HL-60 (cell line): ENCODE data around the gene EPHB2.

ENCODE experiments used
- DNase-seq, 2 experiments: peaks; one replicate each; pipeline ENCODE4 v3.0.0-alpha.2; 2010 to 2020; ENCODE audit warnings: low read depth in 1 of 2, low spot score in 1 of 2
- H3K27ac ChIP-seq: fragments of 250-450 bp; sonication (Bioruptor Pico); replicated peaks from 2 replicates; pipeline ENCODE4 v1.5.1; 2020; ENCODE audit warnings: mild to moderate bottlenecking, moderate library complexity
- H3K27me3 ChIP-seq: fragments of 250-450 bp; sonication (Bioruptor Pico); 2 replicates; pipeline ENCODE4 v1.5.1; 2021; ENCODE audit warnings: mild to moderate bottlenecking, moderate library complexity; ENCODE audit not compliant: insufficient read depth, poor library complexity, severe bottlenecking
- H3K4me3 ChIP-seq: replicated peaks from 2 replicates; pipeline ENCODE4 v1.5.1; 2011; ENCODE audit warnings: mild to moderate bottlenecking, control low read depth, low read length; ENCODE audit not compliant: insufficient read depth
- GABPA ChIP-seq: IDR thresholded peaks from 2 replicates; pipeline ENCODE4 v1.6.1; 2012; ENCODE audit warnings: low read depth
- POLR2AphosphoS5 ChIP-seq: IDR thresholded peaks from 2 replicates; pipeline ENCODE4 v1.6.1; 2012; ENCODE audit warnings: low read depth
- SPI1 ChIP-seq: IDR thresholded peaks from 2 replicates; pipeline ENCODE4 v1.6.1; 2012; ENCODE audit warnings: low read depth, mild to moderate bottlenecking, borderline replicate concordance
- TF ChIP-seq, protein P1 (sequence below): IDR thresholded peaks from one replicate; pipeline ENCODE4 v1.5.1; 2011; ENCODE audit warnings: low read length, control low read depth, inconsistent platforms; ENCODE audit not compliant: insufficient read depth
- TF ChIP-seq, protein P2 (sequence below): IDR thresholded peaks from 2 replicates; pipeline ENCODE4 v1.6.1; 2012; ENCODE audit warnings: low read depth; ENCODE audit not compliant: insufficient replicate concordance

The EPHB2 gene

DNA sequence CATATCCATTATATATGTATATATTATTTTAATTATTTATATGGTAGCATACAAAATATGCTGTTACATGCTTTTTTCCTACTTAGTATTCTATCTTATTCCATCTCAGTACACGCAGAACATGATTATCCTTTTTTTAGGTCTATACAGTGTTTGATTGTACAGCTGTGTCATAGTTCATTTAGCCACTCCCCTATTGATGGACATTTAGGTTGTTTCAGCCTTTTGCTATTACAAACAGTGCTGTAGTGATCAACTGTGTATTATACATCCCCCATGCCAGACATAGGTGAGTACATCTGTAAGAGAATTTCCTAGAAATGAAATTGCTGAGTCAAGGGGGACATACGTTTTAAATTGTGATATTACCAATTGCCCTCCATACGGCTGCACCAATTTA is 246.4 kb downstream of the EPHB2 start:
- no peak overlapping the region for H3K4me3 ChIP-seq
- no peak for DNase-seq
- no peak overlapping the region for H3K27ac ChIP-seq
- no peak for TF ChIP-seq SPI1
- TF ChIP-seq GABPA = no peak
- TF ChIP-seq, protein P1, sequence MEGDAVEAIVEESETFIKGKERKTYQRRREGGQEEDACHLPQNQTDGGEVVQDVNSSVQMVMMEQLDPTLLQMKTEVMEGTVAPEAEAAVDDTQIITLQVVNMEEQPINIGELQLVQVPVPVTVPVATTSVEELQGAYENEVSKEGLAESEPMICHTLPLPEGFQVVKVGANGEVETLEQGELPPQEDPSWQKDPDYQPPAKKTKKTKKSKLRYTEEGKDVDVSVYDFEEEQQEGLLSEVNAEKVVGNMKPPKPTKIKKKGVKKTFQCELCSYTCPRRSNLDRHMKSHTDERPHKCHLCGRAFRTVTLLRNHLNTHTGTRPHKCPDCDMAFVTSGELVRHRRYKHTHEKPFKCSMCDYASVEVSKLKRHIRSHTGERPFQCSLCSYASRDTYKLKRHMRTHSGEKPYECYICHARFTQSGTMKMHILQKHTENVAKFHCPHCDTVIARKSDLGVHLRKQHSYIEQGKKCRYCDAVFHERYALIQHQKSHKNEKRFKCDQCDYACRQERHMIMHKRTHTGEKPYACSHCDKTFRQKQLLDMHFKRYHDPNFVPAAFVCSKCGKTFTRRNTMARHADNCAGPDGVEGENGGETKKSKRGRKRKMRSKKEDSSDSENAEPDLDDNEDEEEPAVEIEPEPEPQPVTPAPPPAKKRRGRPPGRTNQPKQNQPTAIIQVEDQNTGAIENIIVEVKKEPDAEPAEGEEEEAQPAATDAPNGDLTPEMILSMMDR = no peak
- TF ChIP-seq, protein P2, sequence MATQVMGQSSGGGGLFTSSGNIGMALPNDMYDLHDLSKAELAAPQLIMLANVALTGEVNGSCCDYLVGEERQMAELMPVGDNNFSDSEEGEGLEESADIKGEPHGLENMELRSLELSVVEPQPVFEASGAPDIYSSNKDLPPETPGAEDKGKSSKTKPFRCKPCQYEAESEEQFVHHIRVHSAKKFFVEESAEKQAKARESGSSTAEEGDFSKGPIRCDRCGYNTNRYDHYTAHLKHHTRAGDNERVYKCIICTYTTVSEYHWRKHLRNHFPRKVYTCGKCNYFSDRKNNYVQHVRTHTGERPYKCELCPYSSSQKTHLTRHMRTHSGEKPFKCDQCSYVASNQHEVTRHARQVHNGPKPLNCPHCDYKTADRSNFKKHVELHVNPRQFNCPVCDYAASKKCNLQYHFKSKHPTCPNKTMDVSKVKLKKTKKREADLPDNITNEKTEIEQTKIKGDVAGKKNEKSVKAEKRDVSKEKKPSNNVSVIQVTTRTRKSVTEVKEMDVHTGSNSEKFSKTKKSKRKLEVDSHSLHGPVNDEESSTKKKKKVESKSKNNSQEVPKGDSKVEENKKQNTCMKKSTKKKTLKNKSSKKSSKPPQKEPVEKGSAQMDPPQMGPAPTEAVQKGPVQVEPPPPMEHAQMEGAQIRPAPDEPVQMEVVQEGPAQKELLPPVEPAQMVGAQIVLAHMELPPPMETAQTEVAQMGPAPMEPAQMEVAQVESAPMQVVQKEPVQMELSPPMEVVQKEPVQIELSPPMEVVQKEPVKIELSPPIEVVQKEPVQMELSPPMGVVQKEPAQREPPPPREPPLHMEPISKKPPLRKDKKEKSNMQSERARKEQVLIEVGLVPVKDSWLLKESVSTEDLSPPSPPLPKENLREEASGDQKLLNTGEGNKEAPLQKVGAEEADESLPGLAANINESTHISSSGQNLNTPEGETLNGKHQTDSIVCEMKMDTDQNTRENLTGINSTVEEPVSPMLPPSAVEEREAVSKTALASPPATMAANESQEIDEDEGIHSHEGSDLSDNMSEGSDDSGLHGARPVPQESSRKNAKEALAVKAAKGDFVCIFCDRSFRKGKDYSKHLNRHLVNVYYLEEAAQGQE = no peak
- no peak for TF ChIP-seq POLR2AphosphoS5
- H3K27me3 ChIP-seq = peaks cover 8% of the 10 kb centered on the region

DNA sequence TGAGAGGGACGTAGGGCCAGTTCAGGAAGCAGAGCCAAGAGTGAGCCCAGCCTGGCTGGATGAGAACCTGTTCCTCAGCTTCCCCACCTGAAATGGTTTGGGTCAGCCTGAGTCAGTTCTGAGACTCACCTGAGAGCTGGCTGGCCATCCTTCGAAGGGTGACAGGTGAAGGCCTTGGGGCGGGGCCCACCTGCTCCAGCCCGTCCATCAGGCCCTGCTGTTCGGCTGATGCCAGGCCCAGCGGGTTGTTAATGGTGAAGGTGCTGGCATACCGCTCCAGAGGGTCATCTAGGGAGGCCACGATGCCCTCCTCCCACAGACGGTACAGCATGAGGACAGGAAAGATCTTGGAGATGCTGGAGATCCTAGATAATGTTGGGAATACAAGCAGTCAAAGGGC is 247.9 kb downstream of the EPHB2 start:
- no peak for DNase-seq
- Histone ChIP-seq H3K27me3 (peaks cover 6% of the 10 kb centered on the region), H3K4me3 (no peak overlapping the region), H3K27ac (no peak overlapping the region)
- TF ChIP-seq, protein P2 = no peak
- no peak for TF ChIP-seq GABPA
- no peak for TF ChIP-seq POLR2AphosphoS5
- no peak for TF ChIP-seq SPI1
- TF ChIP-seq, protein P1 = no peak

DNA sequence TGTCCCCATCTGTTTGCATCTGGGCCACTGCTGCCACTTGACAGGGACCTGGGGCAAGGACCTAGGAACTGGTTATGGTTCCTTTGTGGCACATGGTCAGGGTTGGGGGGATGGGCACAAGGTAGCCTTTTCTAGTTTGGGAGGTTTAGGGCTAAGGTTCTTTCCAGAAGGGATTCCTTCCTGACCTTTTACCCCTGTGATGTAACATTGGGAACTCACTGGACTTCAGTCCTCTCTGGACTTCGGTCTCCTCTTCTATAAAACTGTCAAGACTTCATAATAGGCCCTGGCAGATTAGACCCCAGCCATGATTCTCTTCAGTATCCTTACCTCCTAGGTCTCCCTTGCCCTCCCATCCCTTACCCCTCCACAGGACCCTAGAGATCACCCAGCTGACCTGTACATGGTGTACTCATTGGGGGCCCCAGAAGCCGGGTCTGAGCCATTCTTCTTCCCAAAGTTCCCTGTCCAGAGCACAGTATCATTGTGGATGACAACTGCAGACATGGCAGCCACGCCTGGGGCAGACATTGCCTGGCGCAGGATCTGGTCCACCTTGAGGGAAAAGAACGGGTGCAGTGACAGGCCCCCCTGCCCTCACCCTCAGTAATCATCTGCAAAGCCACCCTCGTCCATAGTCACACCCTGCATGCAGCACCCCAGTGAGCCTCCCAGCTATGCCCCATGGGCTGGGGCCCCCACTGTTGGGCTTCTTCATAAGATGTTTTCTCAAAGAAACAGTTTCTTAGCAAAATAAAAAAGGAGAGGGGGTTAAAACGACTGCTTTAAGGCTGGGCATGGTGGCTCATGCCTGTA is 249.1 kb downstream of the EPHB2 start:
- Histone ChIP-seq H3K27ac (no peak overlapping the region), H3K27me3 (peaks cover 2% of the 10 kb centered on the region), H3K4me3 (no peak overlapping the region)
- TF ChIP-seq GABPA = no peak
- no peak for TF ChIP-seq POLR2AphosphoS5
- DNase-seq = no peak

DNA sequence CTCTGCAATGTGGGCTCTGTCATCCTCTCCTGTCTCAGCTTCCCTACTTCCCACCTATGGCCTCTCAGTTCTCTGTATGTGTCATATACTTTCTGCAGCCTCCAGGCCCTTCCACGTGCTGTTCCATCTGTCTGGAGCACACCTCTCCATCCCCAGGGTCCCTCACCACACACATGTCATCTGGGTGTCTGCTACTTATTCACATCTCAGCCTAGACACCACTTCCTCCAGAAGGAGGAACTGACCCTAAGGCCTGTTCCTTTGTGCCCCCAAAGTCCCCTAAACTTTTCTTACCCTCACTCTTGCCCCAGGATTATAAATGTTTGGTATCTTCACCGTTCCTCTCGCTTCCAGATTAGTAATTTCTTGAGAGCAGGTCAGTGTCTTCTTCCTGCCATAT is 251.9 kb downstream of the EPHB2 start:
- TF ChIP-seq POLR2AphosphoS5 (no peak), SPI1 (no peak), GABPA (no peak)
- TF ChIP-seq, protein P2 = no peak
- TF ChIP-seq, protein P1 = no peak
- Histone ChIP-seq H3K27ac (no peak overlapping the region), H3K27me3 (peaks cover 2% of the 10 kb centered on the region), H3K4me3 (no peak overlapping the region)
- DNase-seq = no peak
